Measurements from ENCODE around the gene CYP1A1.

DNA sequence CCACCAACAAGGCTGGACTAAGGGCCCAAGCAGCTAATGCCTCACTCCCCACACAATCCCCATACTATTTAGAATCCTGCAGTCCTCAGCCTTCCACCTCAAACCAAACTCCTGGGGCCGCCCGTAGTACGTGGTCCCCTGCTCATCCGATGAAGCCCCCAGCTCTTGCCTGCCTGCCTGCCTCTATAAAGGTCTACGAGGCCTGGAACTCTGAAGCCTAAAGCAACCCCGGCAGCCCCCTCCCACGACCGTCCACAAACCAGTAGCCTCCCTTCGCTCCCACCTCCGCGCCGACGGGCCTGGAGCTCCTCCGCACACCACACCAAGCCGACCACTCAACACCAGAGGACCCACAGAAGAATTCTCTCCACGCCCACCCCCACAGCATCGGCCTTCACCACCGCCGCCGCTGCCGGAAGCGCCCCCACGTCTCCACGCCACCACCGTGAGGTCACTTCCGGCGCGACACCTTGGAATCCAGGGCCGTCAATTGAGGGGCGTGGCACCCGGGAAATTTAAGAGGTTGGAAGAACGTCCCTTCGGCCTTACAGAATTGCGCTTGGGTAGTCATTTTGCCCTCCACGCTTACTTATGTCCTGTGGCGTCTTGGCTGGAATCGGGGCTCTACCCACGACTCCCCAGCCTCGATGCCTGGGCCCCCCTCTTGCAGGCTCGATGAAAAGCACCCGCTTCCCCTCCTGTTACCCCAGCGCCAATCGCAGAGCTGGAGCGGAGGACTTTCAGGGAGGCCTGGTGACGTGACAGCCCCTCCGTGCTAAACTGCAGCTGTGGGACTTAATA lies 29.5 kb downstream of the CYP1A1 start, which contains the start of gene EDC3:
- TF ChIP-seq, protein P1, sequence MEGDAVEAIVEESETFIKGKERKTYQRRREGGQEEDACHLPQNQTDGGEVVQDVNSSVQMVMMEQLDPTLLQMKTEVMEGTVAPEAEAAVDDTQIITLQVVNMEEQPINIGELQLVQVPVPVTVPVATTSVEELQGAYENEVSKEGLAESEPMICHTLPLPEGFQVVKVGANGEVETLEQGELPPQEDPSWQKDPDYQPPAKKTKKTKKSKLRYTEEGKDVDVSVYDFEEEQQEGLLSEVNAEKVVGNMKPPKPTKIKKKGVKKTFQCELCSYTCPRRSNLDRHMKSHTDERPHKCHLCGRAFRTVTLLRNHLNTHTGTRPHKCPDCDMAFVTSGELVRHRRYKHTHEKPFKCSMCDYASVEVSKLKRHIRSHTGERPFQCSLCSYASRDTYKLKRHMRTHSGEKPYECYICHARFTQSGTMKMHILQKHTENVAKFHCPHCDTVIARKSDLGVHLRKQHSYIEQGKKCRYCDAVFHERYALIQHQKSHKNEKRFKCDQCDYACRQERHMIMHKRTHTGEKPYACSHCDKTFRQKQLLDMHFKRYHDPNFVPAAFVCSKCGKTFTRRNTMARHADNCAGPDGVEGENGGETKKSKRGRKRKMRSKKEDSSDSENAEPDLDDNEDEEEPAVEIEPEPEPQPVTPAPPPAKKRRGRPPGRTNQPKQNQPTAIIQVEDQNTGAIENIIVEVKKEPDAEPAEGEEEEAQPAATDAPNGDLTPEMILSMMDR (IDR thresholded peaks at IDR 0.05; ENCODE audit: poor library complexity) = no peak
- no peak for TF ChIP-seq EZH2phosphoT487 (IDR thresholded peaks at IDR 0.05; ENCODE audit: low read depth, severe bottlenecking, unreplicated experiment)
